Stimulated activated CD4-positive, alpha-beta T cell treated with anti-CD3 and anti-CD28 coated beads, Interleukin-4, amount 100 ng/mL, for 24 hours (primary cell): ENCODE measurements around the gene TMEM233.

Experiments used
- DNase-seq: peaks from one replicate; pipeline ENCODE4 v3.0.0-alpha.2; 2020

The TMEM233 gene

DNA sequence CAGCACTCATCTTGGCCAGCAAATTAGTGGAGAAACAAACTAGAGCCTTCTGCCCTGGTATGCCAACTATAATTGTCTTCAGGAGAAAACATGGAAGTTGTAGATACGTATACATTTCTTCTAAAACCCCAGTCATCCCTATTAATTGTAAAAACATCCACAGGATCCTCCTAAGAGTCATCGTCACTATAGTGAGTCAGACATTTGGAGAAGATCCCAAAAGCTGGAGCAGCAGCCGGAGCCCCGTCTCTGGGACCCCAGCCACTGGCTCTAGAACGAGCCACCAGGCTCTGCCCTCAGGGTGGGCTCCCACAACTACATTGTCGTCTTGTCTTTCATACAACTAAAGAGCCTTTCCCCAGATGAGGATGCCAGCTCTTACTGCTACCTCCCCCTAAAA, 89.8 kb downstream of the TMEM233 start:
- DNase-seq = no peak

DNA sequence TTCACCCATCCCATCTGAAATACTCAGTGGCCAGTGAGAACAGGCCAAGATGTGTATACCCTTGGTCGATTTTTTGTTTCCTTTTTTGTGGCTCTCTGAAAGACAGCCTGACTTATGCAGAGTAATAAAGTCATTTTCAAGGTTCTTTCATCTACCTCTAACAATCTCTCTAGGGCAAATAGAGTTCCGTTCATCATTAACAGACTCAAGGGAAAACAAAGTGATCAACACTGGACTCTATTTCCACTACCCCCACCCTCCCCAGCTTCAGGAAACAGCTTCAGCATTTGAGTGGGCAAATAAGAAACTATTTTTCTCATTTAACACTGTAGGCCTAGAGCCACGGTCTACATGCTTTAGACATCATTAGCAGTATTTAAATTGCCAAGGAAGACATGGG, 90.2 kb downstream of the TMEM233 start:
- no peak for DNase-seq

GRCh38 chr12:119684711-119685369, 91.3 kb downstream of the TMEM233 start:
- DNase-seq = no peak

DNA sequence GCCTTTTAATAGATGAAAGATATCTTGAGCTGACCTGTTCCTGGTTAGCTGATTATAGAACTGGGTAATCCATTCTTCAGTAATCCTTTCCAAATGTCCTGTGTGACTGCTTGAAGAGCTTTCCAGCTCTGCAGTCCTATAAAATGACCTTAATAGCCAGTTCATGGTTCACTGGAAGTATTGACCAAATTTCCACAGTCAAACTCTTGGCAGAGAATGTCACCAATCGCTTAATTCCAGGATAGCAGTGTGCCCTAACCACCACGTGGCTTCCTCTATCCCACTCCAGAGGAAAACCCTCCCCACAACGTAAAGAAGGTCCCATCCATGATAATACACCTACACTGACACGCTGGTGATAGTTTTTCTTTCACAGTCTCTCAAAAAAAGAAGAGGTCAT, 91.8 kb downstream of the TMEM233 start:
- DNase-seq = no peak

DNA sequence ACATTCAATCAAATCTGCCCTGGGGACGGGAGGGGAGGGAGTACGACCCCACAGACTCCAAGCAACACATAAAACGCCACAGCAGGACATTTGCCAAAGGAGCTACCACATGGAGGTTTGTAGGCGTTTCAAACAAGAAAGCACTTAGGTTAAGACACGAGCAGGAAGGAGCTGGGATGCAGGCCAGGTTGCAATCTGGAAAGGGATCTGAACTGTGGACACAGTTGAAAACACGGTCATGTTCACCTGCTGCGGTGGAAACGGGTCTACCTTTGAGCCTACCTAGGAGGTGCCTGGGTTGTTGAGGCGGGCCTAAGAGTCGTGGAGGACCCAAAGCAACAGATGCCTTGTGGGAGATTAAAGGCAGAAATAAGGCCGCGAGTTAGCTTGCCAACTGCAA, 92.8 kb downstream of the TMEM233 start:
- no peak for DNase-seq

DNA sequence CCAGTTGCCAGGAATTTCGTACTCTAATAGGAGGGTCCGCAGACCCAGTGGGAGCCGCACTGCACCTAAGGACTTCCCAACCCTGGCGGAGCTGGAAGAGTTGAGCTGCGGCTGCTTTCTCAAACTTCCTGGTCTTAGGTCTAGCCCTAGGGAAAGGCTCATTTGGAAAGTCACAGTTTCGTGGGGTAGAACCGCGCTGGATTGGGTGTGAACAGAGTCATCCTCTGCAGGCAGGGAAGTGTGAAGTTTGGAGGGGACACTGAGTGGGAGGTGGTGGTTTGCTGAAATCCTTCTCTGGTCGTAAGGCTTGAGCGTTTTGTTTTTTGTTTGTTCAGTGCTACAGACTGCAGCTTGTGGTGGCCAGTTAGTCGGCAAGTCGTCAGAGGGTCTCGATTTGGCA, 93.2 kb downstream of the TMEM233 start:
- no peak for DNase-seq

DNA sequence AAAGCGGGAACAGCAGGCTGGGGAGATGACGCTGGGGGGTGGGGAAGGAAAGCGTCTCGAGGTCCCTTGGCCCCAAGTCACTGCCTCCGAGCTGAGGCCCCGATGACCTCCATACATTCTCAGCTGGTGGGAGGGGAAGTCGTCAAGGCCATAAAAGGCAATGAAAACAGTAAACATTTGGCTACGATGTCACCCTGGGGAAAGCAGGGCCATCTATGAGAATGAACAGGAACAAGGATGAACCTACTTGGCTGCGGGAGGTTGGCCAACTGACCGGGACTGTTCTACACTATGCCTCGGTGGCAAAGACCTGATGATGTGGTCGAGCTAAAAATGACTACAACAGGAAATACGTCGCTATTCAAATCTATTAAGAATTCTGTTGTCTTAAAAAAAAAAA, 93.8 kb downstream of the TMEM233 start:
- DNase-seq = no peak

DNA sequence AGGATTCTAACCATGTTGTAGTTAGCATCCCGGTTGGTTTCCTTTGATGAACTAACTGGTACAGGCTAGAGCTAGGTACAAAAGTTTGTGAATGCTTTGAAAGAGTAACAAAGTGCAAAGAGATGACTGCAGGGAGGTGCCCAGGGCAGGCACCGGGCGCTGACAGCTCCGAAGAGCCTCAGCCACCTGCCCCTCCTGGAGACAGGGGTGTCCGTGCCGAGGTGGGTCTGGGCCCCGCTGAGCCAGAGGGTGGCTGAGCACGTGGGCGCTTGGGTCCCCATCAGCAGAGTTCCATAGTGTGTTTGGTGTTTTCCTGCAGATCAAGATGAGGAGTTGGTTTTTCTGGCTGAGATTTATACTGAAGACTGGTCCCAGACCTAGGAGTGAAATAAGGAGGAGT, 94.3 kb downstream of the TMEM233 start:
- DNase-seq = no peak

- DNase-seq = no peak
Measured at GRCh38 chr12:119689935-119690500, 96.4 kb downstream of the TMEM233 start.

- no peak for DNase-seq
Measured at GRCh38 chr12:119691202-119691810, 97.7 kb downstream of the TMEM233 start.

GRCh38 chr12:119692410-119692809, 98.8 kb downstream of the TMEM233 start:
- no peak for DNase-seq
